CD1c-positive myeloid dendritic cell (primary cell): ENCODE data around the gene DNAAF5.
"Not testable (repeated sequence)": the region's sequence is repeated elsewhere in the genome, so short reads cannot be mapped to it uniquely, and the experiment has no call there.

Experiments used
- DNase-seq: peaks from one replicate; pipeline ENCODE4 v3.0.0-alpha.2; 2016; ENCODE audit errors: extremely low spot score

DNAAF5 gene

GRCh38 chr7:782718-783449 lies 56.4 kb downstream of the DNAAF5 start:
- no peak for DNase-seq

GRCh38 chr7:783556-784490 lies 57.3 kb downstream of the DNAAF5 start:
- DNase-seq, result no peak

GRCh38 chr7:784971-785370 lies 58.5 kb downstream of the DNAAF5 start:
- no peak for DNase-seq

DNA sequence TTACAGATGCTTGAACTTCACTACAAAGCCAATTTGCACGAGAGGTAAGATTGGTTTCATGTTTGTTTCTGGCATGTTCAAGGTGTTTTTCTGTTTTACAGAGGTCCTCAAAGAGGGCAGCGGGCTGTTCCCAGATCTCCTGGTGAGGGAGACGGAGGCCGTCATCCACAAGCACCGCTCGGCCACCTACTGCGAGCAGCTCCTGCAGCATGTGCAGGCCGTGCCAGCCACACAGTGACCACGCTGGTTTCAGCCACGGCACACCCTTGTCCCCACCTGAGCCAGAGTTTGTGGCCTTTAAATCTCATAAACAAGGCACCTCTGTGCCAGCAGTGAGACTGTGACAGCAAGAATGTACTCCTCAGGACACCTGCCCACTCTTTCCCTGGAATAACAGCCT lies 58.9 kb downstream of the DNAAF5 start:
- DNase-seq, result no peak

GRCh38 chr7:786472-787255 lies 60.2 kb downstream of the DNAAF5 start:
- peak; percentile 66 for DNase-seq

DNA sequence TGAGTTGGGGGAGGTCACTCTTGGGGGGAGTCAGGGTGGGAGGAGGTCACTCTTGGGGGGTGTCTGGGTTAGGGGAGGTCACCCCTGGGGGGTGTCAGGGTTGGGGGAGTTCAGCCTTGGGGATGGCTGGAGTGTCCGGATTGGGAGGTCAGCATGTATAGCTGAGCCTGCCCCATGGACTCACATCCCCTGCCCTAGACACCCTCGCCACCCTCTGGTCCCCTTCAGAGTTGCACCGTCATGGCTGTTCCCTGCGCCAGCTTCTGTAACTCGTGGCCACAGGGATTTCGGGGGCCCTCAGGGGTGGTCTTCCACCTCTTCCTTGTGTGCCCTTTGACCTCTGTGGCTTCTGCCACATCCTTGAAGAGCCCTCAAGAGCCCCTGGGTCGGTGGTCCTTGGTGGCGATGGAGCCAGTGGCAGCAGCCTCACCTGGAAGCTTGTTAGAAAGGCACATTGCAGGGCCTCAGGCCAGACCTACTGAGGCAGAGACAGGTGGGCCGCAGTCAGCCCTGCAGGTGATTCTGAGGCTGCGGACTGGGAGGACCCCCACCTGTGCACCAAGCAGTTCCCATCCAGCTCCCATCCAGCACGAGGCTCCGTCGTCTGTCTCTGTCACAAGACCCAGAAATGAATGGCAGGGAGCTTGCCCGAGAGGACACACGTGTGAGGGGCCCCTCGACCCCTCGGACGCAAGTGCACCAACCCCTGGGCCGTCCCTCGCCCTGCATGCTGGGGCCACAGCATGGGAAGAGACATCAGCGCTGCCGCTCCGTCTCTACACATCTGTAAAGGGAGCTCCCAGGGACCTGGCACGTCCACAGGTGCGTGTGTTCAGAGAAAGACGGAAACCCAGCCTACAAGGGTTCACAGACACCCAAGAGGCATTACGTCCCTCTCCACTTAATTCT lies 61.1 kb downstream of the DNAAF5 start:
- DNase-seq, result no peak

DNA sequence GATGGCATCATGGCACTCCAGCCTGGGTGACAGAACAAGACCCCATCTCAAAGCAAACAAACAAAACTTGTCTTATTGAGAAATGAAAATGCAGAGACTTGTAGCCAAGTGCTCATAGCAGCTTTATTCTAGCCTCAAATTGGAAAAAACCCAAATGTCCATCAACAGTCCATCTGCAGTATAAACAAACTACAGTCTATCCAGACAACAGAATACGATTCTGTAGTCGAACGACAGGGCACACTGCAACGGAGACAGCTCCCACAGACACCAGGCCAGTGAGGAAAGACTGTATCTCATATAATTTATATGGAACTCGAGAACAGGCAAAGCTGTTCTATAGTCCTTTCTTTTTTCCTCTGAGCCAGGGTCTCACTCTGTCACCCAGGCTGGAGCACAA lies 65.0 kb downstream of the DNAAF5 start:
- no peak for DNase-seq

GRCh38 chr7:794207-794606 lies 67.7 kb downstream of the DNAAF5 start:
- DNase-seq, result no peak

DNA sequence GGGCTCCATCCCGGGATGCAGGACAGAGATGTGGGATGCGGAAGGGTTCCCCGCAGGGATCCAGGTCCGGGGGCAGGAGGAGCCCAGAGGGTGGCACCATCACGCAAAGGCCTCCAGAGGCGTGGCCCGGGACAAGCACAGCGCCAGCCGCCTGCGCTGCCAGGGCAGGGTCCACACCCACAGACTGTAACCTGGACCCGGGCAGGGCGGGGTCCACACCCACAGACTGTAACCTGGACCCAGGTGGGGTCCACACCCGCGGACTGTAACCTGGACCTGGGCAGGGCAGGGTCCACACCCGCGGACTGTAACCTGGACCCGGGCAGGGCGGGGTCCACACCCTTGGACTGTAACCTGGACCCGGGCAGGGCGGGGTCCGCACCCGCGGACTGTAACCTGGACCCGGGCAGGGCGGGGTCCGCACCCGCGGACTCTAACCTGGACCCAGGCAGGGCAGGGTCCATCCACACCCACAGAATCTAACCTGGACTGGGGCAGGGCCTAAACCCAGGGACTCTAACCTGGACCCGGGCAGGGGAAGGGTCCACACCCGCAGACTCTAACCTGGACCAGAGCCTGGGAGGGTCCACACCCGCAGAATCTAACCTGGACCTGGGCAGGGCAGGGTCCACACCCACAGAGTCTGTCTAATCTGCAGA lies 68.3 kb downstream of the DNAAF5 start:
- no peak for DNase-seq

GRCh38 chr7:796434-797169 lies 70.1 kb downstream of the DNAAF5 start:
- DNase-seq, result not testable (repeated sequence)

GRCh38 chr7:798921-799470 lies 72.5 kb downstream of the DNAAF5 start:
- no peak for DNase-seq

DNA sequence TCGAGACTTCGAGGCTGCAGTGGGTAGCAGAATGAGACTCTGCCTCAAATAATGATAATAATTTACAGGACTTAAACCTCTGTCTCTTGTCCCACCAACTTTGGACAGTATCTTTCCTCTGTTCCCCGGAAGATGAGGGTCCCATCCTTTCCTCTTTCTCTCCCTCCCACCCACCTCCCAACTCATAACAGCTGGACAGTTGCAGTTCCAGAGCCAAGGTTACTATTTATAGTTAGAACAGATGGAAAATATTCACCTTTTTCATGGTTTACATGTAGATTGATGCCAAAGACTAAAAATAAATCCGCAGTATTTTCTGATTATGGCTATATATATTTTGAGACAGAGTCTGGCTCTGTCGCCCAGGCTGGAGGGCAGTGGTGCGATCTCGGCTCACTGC lies 74.2 kb downstream of the DNAAF5 start:
- no peak for DNase-seq

DNA sequence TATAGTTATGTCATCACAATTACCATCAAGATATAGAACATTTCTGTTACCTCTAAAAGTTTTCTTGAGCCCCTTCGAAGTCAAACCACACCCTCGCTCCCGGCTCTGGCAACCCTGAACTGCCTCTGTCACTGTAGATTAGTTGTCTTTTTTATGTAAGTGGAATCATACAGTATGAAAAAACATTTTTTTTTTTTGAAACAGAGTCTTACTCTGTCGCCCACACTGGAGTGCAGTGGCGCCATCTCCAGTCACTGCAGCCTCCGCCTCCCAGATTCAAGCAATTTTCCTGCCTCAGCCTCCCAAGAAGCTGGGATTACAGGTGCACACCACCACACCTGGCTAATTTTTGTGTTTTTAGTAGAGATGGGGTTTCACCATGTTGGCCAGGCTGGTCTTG lies 74.9 kb downstream of the DNAAF5 start:
- DNase-seq, result not testable (repeated sequence)

GRCh38 chr7:801940-802381 lies 75.5 kb downstream of the DNAAF5 start:
- DNase-seq, result no peak

GRCh38 chr7:802500-803242 lies 76.2 kb downstream of the DNAAF5 start:
- DNase-seq, result no peak

DNA sequence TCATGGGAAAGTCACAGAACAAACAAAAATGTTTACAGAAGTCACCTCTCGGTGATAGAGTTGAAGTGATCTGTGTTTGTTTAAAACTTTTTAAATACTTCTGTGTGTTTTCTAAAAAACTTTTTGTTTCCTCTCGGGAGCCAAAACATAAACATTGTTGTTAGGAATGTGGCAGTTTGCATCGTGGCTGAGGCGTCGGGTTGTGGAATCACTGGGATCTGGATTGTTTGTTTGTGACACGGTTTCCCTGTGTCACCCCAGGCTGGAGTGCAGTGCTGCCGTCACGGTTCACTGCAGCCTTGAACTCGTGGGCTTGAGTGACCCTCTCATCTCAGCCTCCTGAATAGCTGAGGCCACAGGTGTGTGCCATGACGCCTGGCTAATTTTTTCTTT lies 76.7 kb downstream of the DNAAF5 start:
- no peak for DNase-seq

GRCh38 chr7:803796-804195 lies 77.3 kb downstream of the DNAAF5 start:
- not testable (repeated sequence) for DNase-seq

DNA sequence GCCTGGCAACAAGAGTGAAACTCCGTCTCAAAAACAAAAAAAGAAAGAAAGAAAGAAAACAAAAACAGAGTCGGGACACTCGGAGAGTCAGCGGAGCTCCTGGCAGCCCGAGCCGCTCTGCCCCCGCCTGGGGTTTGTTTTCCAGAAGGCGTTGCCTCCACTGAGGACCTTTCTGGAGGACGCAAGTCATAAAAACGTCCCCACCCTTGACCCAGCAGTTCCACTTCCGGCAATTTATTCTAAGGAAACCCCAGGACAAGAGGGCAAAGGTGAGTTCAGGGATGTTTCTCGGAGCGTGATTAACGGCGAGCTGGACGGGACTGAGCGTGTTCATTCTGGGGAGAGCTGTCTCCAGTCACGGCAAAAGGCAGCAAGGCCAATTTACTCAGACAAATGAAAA lies 78.8 kb downstream of the DNAAF5 start:
- peak; percentile 6 for DNase-seq
